GM18951 (cell line): ENCODE data around the gene JCAD.

Source experiments
- POLR2A ChIP-seq: IDR thresholded peaks from 4 replicates; pipeline ENCODE4 v1.6.1; 2011; ENCODE audit warnings: mild to moderate bottlenecking; ENCODE audit not compliant: insufficient read length, insufficient read depth; ENCODE audit errors: extremely low read depth
- in situ Hi-C: fragments of 300-500 bp; cut with MboI; formaldehyde crosslinking; loops from one replicate; pipeline ENCODE4 v1.12.0; 2022; ENCODE audit warnings: low sequenced_read_pairs, mixed read lengths, inconsistent platforms; ENCODE audit not compliant: unreplicated experiment

JCAD gene

GRCh38 chr10:30091136-30091535 is 31.8 kb upstream of the JCAD start:
- no peak for TF ChIP-seq POLR2A
- in situ Hi-C loops, result no loop called here

GRCh38 chr10:30088178-30088577 is 28.8 kb upstream of the JCAD start:
- no peak for TF ChIP-seq POLR2A
- in situ Hi-C loops, result no loop called here

GRCh38 chr10:30083934-30084333 is 24.5 kb upstream of the JCAD start:
- in situ Hi-C loops, result no loop called here
- TF ChIP-seq POLR2A, result no peak

- in situ Hi-C loops, result no loop called here
- TF ChIP-seq POLR2A, result no peak
Measured at GRCh38 chr10:30081182-30081581, 21.8 kb upstream of the JCAD start.

- in situ Hi-C loops, result no loop called here
- TF ChIP-seq POLR2A, result no peak
Measured at GRCh38 chr10:30080161-30080560, 20.8 kb upstream of the JCAD start.

GRCh38 chr10:30079408-30079807 is 20.0 kb upstream of the JCAD start:
- TF ChIP-seq POLR2A, result no peak

GRCh38 chr10:30075481-30075880 is 16.1 kb upstream of the JCAD start:
- in situ Hi-C loops, result no loop called here
- no peak for TF ChIP-seq POLR2A

More at GRCh38 chr10:30079408-30079807, 20.0 kb upstream of the JCAD start:
- in situ Hi-C loops, result no loop called here

GRCh38 chr10:30074933-30075332 is 15.5 kb upstream of the JCAD start:
- in situ Hi-C loops, result no loop called here
- no peak for TF ChIP-seq POLR2A

- no peak for TF ChIP-seq POLR2A
- in situ Hi-C loops, result no loop called here
Measured at GRCh38 chr10:30074090-30074489, 14.7 kb upstream of the JCAD start.

- in situ Hi-C loops, result no loop called here
- TF ChIP-seq POLR2A, result no peak
Measured at GRCh38 chr10:30073767-30074060, 14.3 kb upstream of the JCAD start.

- in situ Hi-C loops, result no loop called here
- TF ChIP-seq POLR2A, result no peak
Measured at GRCh38 chr10:30073045-30073766, 13.8 kb upstream of the JCAD start.

GRCh38 chr10:30072068-30072467 is 12.7 kb upstream of the JCAD start:
- in situ Hi-C loops, result no loop called here
- no peak for TF ChIP-seq POLR2A

GRCh38 chr10:30070001-30070685 is 10.8 kb upstream of the JCAD start:
- TF ChIP-seq POLR2A, result no peak

GRCh38 chr10:30068492-30069223 is 9.3 kb upstream of the JCAD start:
- in situ Hi-C loops, result no loop called here
- TF ChIP-seq POLR2A, result no peak

More at GRCh38 chr10:30070001-30070685, 10.8 kb upstream of the JCAD start:
- in situ Hi-C loops, result no loop called here
